ENCODE data around the gene PPM1E.

Gene PPM1E

GRCh38 chr17:59010026-59010425, 254.4 kb downstream of the PPM1E start:
- Histone ChIP-seq H3K27me3 (ENCODE audit: control insufficient read depth, insufficient read depth, low read length) (no peaks in the 10 kb centered on the region), H3K27ac (ENCODE audit: low read depth, low read length) (no peak overlapping the region), H3K4me3 (ENCODE audit: low read length) (no peak overlapping the region), H3K9ac (ENCODE audit: low read length) (no peak overlapping the region), H3K36me3 (ENCODE audit: control insufficient read depth, insufficient read depth, low read length) (no peaks in the 10 kb centered on the region), H3K4me1 (ENCODE audit: control insufficient read depth, insufficient read depth, low read length) (no peaks in the 10 kb centered on the region)

- H3K4me3 ChIP-seq (ENCODE audit: low read length) = no peak overlapping the region
- no peaks in the 10 kb centered on the region for H3K4me1 ChIP-seq (ENCODE audit: control insufficient read depth, insufficient read depth, low read length)
- H3K27me3 ChIP-seq (ENCODE audit: control insufficient read depth, insufficient read depth, low read length) = no peaks in the 10 kb centered on the region
- H3K36me3 ChIP-seq (ENCODE audit: control insufficient read depth, insufficient read depth, low read length) = no peaks in the 10 kb centered on the region
- H3K9ac ChIP-seq (ENCODE audit: low read length) = no peak overlapping the region
- no peak overlapping the region for H3K27ac ChIP-seq (ENCODE audit: low read depth, low read length)
Measured at GRCh38 chr17:59011975-59012374, 256.3 kb downstream of the PPM1E start.

DNA sequence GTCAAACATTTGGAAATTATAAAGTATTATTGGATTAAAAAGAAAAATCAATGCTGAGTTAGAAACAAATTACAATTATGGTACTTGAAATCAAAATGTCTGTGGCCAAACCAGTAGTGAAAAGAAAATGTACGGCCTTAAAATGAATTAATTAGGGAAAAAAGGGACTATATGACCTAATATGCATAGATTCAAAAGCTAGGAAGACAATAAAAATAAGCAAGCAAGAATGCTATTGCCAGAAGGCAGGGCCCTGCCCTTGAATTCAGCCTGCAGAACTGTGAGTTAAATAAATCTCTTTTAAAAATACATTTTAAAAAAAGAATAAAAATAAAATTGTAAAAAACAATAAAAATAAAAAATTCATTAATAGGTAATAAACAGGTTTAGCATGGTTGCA, 262.4 kb downstream of the PPM1E start:
- Histone ChIP-seq H3K27ac (ENCODE audit: low read depth, low read length) (no peak overlapping the region), H3K4me1 (ENCODE audit: control insufficient read depth, insufficient read depth, low read length) (no peaks in the 10 kb centered on the region), H3K36me3 (ENCODE audit: control insufficient read depth, insufficient read depth, low read length) (no peaks in the 10 kb centered on the region), H3K9ac (ENCODE audit: low read length) (no peak overlapping the region), H3K27me3 (ENCODE audit: control insufficient read depth, insufficient read depth, low read length) (no peaks in the 10 kb centered on the region), H3K4me3 (ENCODE audit: low read length) (no peak overlapping the region)

DNA sequence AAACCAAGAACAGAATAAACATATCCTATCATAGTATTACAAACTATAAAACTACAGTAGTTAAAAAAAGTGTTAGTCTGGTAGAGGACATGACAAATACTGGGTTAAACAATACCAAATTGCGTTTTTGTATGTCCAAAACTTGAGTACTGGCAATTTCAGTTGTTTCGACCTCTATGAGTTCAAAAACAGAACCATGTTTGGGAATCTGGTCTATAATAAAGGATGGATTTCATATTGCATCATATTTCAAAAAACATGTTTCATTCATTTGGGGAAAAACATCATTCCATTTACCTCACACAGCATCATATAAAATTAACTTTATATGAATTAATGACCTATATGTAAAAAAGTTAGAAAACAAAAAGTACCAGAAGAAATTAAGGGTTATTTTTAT, 269.3 kb downstream of the PPM1E start:
- no peaks in the 10 kb centered on the region for H3K27me3 ChIP-seq (ENCODE audit: control insufficient read depth, insufficient read depth, low read length)
- no peaks in the 10 kb centered on the region for H3K4me1 ChIP-seq (ENCODE audit: control insufficient read depth, insufficient read depth, low read length)
- H3K36me3 ChIP-seq (ENCODE audit: control insufficient read depth, insufficient read depth, low read length) = no peaks in the 10 kb centered on the region
- H3K9ac ChIP-seq (ENCODE audit: low read length) = no peak overlapping the region
- H3K27ac ChIP-seq (ENCODE audit: low read depth, low read length) = no peak overlapping the region
- H3K4me3 ChIP-seq (ENCODE audit: low read length) = no peak overlapping the region

- no peak overlapping the region for H3K4me3 ChIP-seq (ENCODE audit: low read length)
- H3K36me3 ChIP-seq (ENCODE audit: control insufficient read depth, insufficient read depth, low read length) = no peaks in the 10 kb centered on the region
- H3K4me1 ChIP-seq (ENCODE audit: control insufficient read depth, insufficient read depth, low read length) = no peaks in the 10 kb centered on the region
- no peak overlapping the region for H3K9ac ChIP-seq (ENCODE audit: low read length)
- no peak overlapping the region for H3K27ac ChIP-seq (ENCODE audit: low read depth, low read length)
- no peaks in the 10 kb centered on the region for H3K27me3 ChIP-seq (ENCODE audit: control insufficient read depth, insufficient read depth, low read length)
Measured at GRCh38 chr17:59026176-59026939, 270.7 kb downstream of the PPM1E start.

GRCh38 chr17:59027750-59028149, 272.1 kb downstream of the PPM1E start:
- Histone ChIP-seq H3K27me3 (ENCODE audit: control insufficient read depth, insufficient read depth, low read length) (no peaks in the 10 kb centered on the region), H3K9ac (ENCODE audit: low read length) (no peak overlapping the region), H3K27ac (ENCODE audit: low read depth, low read length) (no peak overlapping the region), H3K36me3 (ENCODE audit: control insufficient read depth, insufficient read depth, low read length) (no peaks in the 10 kb centered on the region), H3K4me3 (ENCODE audit: low read length) (no peak overlapping the region), H3K4me1 (ENCODE audit: control insufficient read depth, insufficient read depth, low read length) (no peaks in the 10 kb centered on the region)

GRCh38 chr17:59028328-59028727, 272.7 kb downstream of the PPM1E start:
- no peak overlapping the region for H3K9ac ChIP-seq (ENCODE audit: low read length)

DNA sequence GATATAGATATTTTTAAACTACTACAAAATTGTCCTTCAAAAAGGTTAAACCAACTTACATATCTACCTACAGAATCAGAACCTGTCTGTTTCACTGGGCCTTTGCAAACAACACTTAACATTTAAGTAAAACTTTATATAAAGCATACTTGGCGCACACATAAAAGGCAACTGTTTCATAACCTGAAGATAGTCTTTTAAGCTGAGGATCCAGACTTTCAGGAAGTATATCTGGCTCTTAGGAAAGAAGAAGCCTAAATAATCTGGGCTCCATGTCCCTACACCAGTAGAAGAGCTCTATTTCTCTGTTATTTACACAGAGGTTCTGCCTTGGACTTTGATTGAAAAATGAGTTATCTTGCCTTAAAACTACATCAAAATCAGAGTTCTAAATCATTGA, 275.2 kb downstream of the PPM1E start:
- no peak overlapping the region for H3K27ac ChIP-seq (ENCODE audit: low read depth, low read length)
- no peaks in the 10 kb centered on the region for H3K4me1 ChIP-seq (ENCODE audit: control insufficient read depth, insufficient read depth, low read length)
- H3K4me3 ChIP-seq (ENCODE audit: low read length) = no peak overlapping the region
- no peak overlapping the region for H3K9ac ChIP-seq (ENCODE audit: low read length)
- no peaks in the 10 kb centered on the region for H3K36me3 ChIP-seq (ENCODE audit: control insufficient read depth, insufficient read depth, low read length)
- no peaks in the 10 kb centered on the region for H3K27me3 ChIP-seq (ENCODE audit: control insufficient read depth, insufficient read depth, low read length)

More at GRCh38 chr17:59028328-59028727, 272.7 kb downstream of the PPM1E start:
- Histone ChIP-seq H3K4me3 (ENCODE audit: low read length) (no peak overlapping the region), H3K4me1 (ENCODE audit: control insufficient read depth, insufficient read depth, low read length) (no peaks in the 10 kb centered on the region), H3K36me3 (ENCODE audit: control insufficient read depth, insufficient read depth, low read length) (no peaks in the 10 kb centered on the region), H3K27ac (ENCODE audit: low read depth, low read length) (no peak overlapping the region), H3K27me3 (ENCODE audit: control insufficient read depth, insufficient read depth, low read length) (no peaks in the 10 kb centered on the region)
